ENCODE measurements around the gene PARPBP.
"Not testable (repeated sequence)": the region's sequence is repeated elsewhere in the genome, so short reads cannot be mapped to it uniquely, and the experiment has no call there.

- TF ChIP-seq EZH2 (IDR thresholded peaks at IDR 0.05; ENCODE audit: borderline replicate concordance, low read depth, low read length, severe bottlenecking); CTCF (IDR thresholded peaks at IDR 0.05; ENCODE audit: extremely low read depth in 1 of 2, insufficient read depth in 1 of 2, low read depth in 1 of 2, low read length in 2 of 2); FOS (IDR thresholded peaks at IDR 0.05; ENCODE audit: borderline replicate concordance, insufficient read depth, low read length); MAX (IDR thresholded peaks at IDR 0.05; ENCODE audit: insufficient read depth, insufficient read length); POLR2AphosphoS5 (IDR thresholded peaks at IDR 0.05; ENCODE audit: insufficient read depth, low read depth, low read length): not testable (repeated sequence)
Observed at GRCh38 chr12:102155206-102155605, 35.2 kb downstream of the PARPBP start.

Data from endothelial cell of umbilical vein (primary cell).